Fibroblast of mammary gland (primary cell): Measurements from ENCODE around the gene AHCTF1.
"Not testable (repeated sequence)": the region's sequence is repeated elsewhere in the genome, so short reads cannot be mapped to it uniquely, and the experiment has no call there.

ENCODE experiments used
- DNase-seq: peaks from one replicate; pipeline ENCODE4 v3.0.0-alpha.2; 2010; ENCODE audit warnings: low read depth
- H3K4me3 ChIP-seq: 2 replicates; pipeline ENCODE4 v1.5.1; 2011; ENCODE audit warnings: low read depth, mild to moderate bottlenecking, low read length, moderate library complexity; ENCODE audit not compliant: control insufficient read depth
- TF ChIP-seq, protein P1 (sequence below): conservative IDR thresholded peaks from 2 replicates; pipeline ENCODE4 v1.5.1; 2011; ENCODE audit warnings: low read depth, low read length, inconsistent platforms; ENCODE audit not compliant: control insufficient read depth, insufficient read depth

The AHCTF1 gene

DNA sequence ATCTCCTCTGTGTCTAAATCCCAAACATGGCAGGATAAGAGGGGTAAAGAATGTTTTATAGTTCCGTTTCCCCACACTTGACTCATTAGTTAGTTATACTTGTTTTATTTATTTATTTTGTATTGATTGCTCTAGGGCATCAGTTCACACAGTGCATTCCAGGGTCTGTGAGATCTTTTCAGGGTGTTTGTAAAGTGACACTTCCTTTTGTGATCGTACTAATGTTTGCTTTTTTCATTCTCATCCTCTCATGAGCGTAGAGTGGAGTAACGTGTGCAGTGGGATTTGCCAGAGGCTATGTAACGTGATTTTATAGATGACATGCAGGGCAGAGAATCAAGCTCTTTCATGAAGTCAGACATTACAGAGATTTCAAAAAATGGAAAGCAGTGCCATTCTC is 104.4 kb downstream of the AHCTF1 start:
- no peak overlapping the region for H3K4me3 ChIP-seq
- no peak for DNase-seq
- TF ChIP-seq, protein P1, sequence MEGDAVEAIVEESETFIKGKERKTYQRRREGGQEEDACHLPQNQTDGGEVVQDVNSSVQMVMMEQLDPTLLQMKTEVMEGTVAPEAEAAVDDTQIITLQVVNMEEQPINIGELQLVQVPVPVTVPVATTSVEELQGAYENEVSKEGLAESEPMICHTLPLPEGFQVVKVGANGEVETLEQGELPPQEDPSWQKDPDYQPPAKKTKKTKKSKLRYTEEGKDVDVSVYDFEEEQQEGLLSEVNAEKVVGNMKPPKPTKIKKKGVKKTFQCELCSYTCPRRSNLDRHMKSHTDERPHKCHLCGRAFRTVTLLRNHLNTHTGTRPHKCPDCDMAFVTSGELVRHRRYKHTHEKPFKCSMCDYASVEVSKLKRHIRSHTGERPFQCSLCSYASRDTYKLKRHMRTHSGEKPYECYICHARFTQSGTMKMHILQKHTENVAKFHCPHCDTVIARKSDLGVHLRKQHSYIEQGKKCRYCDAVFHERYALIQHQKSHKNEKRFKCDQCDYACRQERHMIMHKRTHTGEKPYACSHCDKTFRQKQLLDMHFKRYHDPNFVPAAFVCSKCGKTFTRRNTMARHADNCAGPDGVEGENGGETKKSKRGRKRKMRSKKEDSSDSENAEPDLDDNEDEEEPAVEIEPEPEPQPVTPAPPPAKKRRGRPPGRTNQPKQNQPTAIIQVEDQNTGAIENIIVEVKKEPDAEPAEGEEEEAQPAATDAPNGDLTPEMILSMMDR = no peak

DNA sequence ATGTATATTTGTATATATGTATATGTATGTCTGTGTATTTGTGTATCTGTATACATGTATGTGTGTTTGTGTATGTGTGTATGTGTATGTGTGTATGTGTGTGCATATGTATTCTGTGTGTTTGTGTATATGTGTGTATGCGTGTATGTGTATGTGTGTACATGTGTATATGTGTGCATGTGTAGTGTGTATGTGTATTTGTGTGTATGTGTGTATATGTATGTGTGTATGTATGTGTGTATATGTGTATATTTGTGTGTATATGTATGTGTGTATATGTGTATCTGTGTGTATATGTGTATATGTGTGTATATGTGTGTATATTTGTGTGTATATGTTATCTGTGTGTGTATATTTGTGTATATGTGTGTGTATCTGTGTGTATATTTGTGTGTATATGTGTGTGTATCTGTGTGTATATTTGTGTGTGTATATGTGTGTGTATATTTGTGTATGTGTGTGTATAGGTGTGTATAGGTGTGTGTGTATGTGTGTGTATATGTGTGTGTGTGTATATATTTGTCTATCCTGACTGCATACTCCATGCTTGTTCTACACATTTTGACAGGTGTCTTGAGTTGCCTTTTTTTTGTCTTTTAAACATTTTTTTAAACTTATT is 106.1 kb downstream of the AHCTF1 start:
- H3K4me3 ChIP-seq = no peak overlapping the region
- DNase-seq = no peak
- TF ChIP-seq, protein P1 = no peak

DNA sequence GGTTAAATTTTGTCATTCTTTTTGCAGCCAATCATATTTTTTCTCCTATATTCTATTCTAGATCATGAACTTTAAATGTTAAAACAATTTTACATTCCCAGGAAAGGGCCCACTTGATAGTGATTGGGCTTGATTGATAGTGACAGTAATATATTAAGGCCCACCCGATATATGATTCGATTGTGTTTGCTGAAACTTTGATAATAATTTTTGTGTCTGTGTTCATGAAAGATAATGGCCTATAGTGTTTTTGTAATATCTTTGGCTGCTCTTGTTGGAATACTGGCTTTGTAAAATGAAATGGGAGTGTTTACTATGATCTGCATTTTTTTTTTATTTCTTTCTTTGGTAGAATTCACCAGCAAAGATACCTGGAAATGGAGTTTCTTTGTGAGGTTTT is 107.2 kb downstream of the AHCTF1 start:
- no peak for DNase-seq
- TF ChIP-seq, protein P1 = no peak
- no peak overlapping the region for H3K4me3 ChIP-seq

DNA sequence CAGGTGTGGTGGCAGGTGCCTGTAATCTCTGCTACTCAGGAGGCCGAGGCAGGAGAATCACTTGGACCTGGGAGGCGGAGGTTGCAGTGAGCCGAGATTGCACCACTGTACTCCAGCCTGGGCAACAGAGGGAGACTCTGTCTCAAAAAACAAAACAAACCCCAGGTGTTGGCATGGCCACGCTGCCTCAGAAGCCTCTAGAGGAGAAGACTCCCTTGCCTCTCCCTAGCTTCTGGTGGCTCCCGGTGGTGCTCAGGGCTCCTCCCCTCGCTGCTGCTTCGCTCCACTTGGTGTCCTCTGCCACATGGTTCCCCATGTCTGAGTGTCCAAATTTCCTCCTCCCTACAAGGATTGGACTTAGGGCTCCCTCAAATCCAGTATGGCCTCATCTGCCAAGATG is 109.6 kb downstream of the AHCTF1 start:
- not testable (repeated sequence) for DNase-seq, H3K4me3 ChIP-seq

DNA sequence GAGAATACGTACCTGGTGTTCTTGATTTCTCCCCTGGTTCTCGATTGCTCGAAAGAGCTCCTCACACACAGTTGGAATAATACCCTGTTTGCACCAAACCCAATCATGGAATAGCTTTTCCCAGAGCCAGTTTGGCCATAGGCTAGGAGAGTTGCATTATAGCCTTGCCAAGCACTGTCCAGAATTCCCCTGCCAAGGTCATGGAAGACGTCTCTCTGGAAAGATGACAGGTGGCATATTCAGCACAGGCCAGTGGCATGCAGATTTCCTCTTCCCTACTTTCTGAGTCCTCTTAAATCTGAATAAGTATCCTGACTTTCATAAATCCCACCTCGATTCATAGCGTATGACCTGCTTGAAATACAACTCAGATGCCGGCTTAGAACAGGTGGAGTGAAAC is 111.1 kb downstream of the AHCTF1 start:
- no peak overlapping the region for H3K4me3 ChIP-seq
- no peak for DNase-seq
- TF ChIP-seq, protein P1 = no peak

DNA sequence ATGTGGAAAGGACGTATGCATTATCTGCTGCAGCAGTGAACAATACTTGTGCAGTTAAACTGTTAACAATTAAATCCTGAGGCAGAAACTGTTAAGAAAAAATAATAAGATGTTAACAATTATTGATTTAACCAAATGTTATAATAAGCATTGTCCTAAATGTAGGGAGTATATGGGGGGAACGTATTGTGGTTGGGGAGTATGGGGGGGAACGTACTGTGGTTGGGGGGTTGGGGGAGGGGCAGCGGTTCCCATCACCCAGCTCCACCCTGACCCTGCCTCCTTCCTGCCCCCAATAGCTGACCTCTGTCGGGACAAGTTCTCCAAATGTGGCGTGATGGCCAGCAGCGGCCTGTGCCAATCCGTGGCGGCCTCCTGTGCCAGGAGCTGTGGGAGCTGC is 114.0 kb downstream of the AHCTF1 start:
- DNase-seq, H3K4me3 ChIP-seq: not testable (repeated sequence)

DNA sequence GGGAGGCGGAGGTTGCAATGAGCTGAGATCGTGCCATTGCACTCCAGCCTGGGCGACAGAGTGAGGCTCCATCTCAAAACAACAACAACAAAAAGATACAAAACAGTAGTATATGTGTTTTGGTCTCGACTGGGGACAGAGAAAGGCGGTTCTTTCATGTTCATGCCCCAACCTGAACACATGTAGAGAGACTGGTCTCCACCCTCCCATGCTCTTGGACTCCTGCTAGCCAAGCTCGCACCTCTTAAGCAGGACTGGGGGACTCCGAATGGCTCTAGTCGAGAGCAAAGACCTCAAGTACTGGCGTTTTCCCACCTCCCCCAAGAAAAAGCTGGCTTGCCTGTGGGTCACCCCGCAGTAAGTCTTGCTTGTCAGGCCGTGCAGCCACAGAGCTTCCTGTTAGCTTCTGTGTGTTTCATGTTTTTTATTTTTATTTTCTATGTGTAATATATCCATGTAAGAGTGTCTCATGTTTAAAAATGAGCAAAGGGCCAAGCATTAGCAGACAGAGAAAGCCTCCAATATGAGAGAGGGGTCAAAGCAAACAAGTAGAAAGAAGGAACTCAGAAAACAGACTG is 116.0 kb downstream of the AHCTF1 start:
- no peak overlapping the region for H3K4me3 ChIP-seq
- DNase-seq = peak; percentile 76
- TF ChIP-seq, protein P1 = no peak

DNA sequence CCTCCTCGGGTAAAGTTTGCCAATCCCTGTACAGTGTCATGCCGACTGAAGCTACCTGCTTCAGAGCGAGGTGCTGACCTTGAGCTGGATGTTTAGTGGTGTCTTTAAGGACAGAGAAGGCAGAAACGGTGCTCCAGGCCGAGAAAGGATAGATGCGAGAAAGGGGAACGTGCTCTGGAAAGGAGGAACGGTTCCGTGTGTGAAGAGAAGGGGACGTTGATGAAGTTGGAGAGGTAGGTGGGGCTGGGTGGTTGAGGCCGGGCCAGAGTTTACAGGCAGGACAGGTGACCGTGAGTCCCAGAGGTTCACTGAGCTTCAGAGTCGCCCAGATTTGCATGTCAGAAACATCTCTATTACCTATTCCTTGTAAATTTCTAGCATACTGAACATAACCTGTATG is 116.9 kb downstream of the AHCTF1 start:
- H3K4me3 ChIP-seq = no peak overlapping the region
- TF ChIP-seq, protein P1 = no peak
- no peak for DNase-seq

DNA sequence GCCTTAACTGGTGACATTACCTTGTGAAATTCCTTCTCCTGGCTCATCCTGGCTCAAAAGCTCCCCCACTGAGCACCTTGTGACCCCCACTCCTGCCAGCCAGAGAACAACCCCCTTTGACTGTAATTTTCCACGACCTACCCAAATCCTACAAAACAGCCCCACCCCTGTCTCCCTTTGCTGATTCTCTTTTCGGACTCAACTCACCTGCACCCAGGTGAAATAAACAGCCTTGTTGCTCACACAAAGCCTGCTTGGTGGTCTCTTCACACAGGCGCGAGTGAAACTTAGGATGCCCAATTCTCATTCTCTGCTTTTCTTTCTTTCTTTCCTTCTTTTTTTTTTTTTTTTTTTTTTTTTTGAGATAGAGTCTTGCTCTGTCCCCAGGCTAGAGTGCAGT is 118.4 kb downstream of the AHCTF1 start:
- DNase-seq, H3K4me3 ChIP-seq: not testable (repeated sequence)
